ENCODE results near the gene TEK.

TEK gene

DNA sequence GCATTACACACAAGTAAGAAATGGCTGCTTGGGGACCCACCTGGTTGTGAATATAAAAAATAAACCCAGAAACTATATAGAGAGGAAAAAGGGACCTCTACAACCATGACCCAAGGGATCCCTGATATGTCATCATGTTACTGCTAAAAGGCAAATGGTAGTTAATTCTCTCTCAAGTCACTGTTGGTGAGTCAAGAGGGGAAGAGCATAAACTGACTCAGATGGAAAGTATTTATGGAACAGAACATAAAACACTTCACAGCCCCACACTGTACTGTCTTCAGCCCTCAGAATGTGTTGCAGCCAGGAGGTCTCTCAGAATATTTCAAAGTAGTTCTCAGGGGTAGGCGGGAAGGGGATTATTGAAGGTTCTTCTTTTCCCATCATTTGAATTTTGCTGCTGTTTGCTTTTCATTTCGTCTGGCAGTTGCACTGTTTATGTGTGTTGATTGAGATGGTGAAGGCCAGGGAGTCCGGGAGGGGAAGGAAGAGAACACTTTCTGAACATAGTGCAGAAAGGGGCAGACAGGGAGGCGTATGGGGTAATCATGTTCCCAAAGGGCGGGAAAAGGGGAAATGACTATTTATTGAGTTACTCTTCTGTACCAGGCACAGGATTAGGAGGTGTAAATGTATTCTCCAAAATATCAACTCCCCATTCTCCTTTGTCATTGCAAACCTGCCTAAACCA is 85.5 kb downstream of the TEK start:
- peaks cover 5% of the 10 kb centered on the region for H3K4me1 ChIP-seq (ENCODE audit: control insufficient read depth, insufficient read depth, low read length)
- no peak overlapping the region for H3K27ac ChIP-seq (ENCODE audit: low read length)
- H3K27me3 ChIP-seq (ENCODE audit: control insufficient read depth in 1 of 2, insufficient read depth in 2 of 2, low read length in 2 of 2): no peaks in the 10 kb centered on the region
- H3K36me3 ChIP-seq (ENCODE audit: control insufficient read depth in 2 of 2, insufficient read depth in 2 of 2, low read length in 2 of 2): no peaks in the 10 kb centered on the region
- no peak overlapping the region for H3K9ac ChIP-seq (ENCODE audit: low read length in 2 of 2)
- H3K9me3 ChIP-seq (ENCODE audit: control insufficient read depth in 2 of 2, low read length in 2 of 2): no peaks in the 10 kb centered on the region
- H3K4me3 ChIP-seq (ENCODE audit: low read length in 2 of 2): no peak overlapping the region

DNA sequence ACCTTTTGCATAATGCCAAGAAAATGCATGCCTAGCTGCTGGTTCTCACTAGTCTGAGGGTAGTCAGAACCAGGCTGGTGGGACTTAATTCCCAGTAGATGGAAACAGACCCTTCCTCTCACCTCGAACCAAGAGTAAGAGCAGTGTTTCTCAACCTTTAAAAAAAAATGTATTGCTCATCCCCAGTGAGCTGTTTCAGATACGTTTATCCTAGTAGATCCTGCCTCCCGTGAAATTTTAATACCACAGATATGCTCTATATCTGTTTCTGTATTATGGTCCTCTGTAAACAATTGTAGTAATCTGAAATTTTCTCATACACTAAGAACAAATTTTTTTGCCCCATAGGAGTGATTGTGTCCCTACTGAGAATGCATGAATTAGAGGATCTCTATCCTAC is 86.2 kb downstream of the TEK start:
- Histone ChIP-seq H3K27ac (ENCODE audit: low read length) (no peak overlapping the region), H3K4me3 (ENCODE audit: low read length in 2 of 2) (no peak overlapping the region), H3K4me1 (ENCODE audit: control insufficient read depth, insufficient read depth, low read length) (peaks cover 5% of the 10 kb centered on the region), H3K9ac (ENCODE audit: low read length in 2 of 2) (no peak overlapping the region), H3K9me3 (ENCODE audit: control insufficient read depth in 2 of 2, low read length in 2 of 2) (no peaks in the 10 kb centered on the region), H3K36me3 (ENCODE audit: control insufficient read depth in 2 of 2, insufficient read depth in 2 of 2, low read length in 2 of 2) (no peaks in the 10 kb centered on the region), H3K27me3 (ENCODE audit: control insufficient read depth in 1 of 2, insufficient read depth in 2 of 2, low read length in 2 of 2) (no peaks in the 10 kb centered on the region)

DNA sequence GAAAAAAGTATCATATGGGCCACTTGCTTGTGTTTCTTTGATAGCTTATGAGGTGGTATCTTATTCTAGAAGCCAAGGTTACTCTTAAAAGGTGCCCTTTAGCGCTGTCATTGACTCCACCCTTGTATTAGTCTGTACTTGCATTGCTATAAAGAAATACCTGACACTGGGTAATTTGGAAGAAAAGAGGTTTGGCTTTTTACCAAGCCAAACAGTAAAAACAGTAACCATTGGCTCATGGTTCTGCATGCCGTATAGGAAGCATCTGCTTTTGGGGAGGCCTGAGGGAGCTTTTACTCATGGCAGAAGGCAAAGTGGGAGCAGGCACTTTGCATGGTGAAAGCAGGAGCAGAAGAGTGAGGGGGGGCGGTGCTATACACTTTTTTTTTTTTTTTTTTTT is 87.4 kb downstream of the TEK start:
- Histone ChIP-seq H3K9ac (ENCODE audit: low read length in 2 of 2) (no peak overlapping the region), H3K36me3 (ENCODE audit: control insufficient read depth in 2 of 2, insufficient read depth in 2 of 2, low read length in 2 of 2) (no peaks in the 10 kb centered on the region), H3K27ac (ENCODE audit: low read length) (no peak overlapping the region), H3K9me3 (ENCODE audit: control insufficient read depth in 2 of 2, low read length in 2 of 2) (no peaks in the 10 kb centered on the region), H3K4me1 (ENCODE audit: control insufficient read depth, insufficient read depth, low read length) (peaks cover 5% of the 10 kb centered on the region), H3K27me3 (ENCODE audit: control insufficient read depth in 1 of 2, insufficient read depth in 2 of 2, low read length in 2 of 2) (no peaks in the 10 kb centered on the region), H3K4me3 (ENCODE audit: low read length in 2 of 2) (no peak overlapping the region)

DNA sequence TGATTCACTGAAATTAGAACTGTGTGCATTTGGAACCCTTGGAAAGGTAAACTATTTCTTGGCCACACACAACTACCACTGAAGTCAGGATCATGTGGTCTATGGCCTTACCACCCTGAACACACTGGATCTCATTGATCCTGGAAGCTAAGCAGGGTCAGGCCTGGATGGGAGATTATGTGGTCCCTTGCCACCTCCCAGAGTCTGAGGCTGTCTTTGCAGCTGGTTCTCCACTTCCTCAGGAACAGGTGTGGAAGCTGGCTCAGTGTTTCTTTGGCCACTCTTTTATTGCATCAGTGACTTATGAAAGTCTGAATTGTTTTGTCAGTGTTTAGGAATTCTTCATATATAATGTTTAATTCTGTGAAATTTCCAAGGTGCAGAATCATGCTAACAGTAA is 89.2 kb downstream of the TEK start:
- no peaks in the 10 kb centered on the region for H3K4me1 ChIP-seq (ENCODE audit: control insufficient read depth, insufficient read depth, low read length)
- H3K36me3 ChIP-seq (ENCODE audit: control insufficient read depth in 2 of 2, insufficient read depth in 2 of 2, low read length in 2 of 2): no peaks in the 10 kb centered on the region
- no peak overlapping the region for H3K27ac ChIP-seq (ENCODE audit: low read length)

DNA sequence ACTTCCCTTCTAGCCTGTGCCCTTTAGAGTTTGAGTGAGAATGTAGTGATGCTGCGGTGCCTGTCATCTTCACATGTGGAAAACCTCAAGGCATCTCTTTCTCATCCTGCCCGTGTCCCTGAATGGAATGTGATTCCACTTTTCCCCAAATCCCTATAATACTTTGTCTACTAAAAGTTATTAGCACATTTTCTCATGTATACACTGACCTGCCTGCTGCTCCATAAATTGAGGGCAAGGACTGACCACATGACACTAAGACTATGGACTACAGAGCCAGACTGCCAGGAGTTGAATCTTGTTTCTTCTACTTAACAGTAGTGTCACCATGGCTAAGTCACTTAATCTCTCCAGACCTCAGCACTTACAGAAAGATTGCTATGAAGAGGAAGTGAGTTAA is 93.0 kb downstream of the TEK start:
- no peak overlapping the region for H3K4me3 ChIP-seq (ENCODE audit: low read length in 2 of 2)
- H3K27me3 ChIP-seq (ENCODE audit: control insufficient read depth in 1 of 2, insufficient read depth in 2 of 2, low read length in 2 of 2): no peaks in the 10 kb centered on the region
- H3K27ac ChIP-seq (ENCODE audit: low read length): no peak overlapping the region
- no peaks in the 10 kb centered on the region for H3K4me1 ChIP-seq (ENCODE audit: control insufficient read depth, insufficient read depth, low read length)
- H3K9me3 ChIP-seq (ENCODE audit: control insufficient read depth in 2 of 2, low read length in 2 of 2): no peaks in the 10 kb centered on the region
- no peaks in the 10 kb centered on the region for H3K36me3 ChIP-seq (ENCODE audit: control insufficient read depth in 2 of 2, insufficient read depth in 2 of 2, low read length in 2 of 2)
- no peak overlapping the region for H3K9ac ChIP-seq (ENCODE audit: low read length in 2 of 2)

More for the DNA sequence above, 89.2 kb downstream of the TEK start:
- Histone ChIP-seq H3K4me3 (ENCODE audit: low read length in 2 of 2) (no peak overlapping the region), H3K27me3 (ENCODE audit: control insufficient read depth in 1 of 2, insufficient read depth in 2 of 2, low read length in 2 of 2) (no peaks in the 10 kb centered on the region), H3K9ac (ENCODE audit: low read length in 2 of 2) (no peak overlapping the region), H3K9me3 (ENCODE audit: control insufficient read depth in 2 of 2, low read length in 2 of 2) (no peaks in the 10 kb centered on the region)

DNA sequence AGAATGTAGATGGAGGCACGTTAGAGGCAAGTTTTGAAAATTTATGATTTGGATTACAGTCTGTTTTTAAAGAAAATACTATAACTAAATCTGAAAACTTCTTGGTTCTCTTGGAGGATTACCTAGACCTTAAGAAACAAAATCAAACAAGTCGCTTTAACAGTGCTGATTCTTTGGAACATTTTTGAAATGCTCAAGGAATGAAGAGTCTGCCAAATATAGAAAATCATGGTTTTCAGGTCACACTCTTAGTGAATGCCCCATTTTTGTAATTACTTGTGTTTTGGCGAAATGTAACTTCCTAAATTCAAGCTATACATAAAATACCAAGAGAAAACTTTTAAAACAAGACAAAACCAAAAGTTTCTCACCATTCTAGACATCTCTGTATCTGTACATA is 94.8 kb downstream of the TEK start:
- H3K27ac ChIP-seq (ENCODE audit: low read length): no peak overlapping the region
- no peaks in the 10 kb centered on the region for H3K36me3 ChIP-seq (ENCODE audit: control insufficient read depth in 2 of 2, insufficient read depth in 2 of 2, low read length in 2 of 2)
- H3K4me1 ChIP-seq (ENCODE audit: control insufficient read depth, insufficient read depth, low read length): no peaks in the 10 kb centered on the region
- no peak overlapping the region for H3K9ac ChIP-seq (ENCODE audit: low read length in 2 of 2)
- no peaks in the 10 kb centered on the region for H3K27me3 ChIP-seq (ENCODE audit: control insufficient read depth in 1 of 2, insufficient read depth in 2 of 2, low read length in 2 of 2)
- H3K9me3 ChIP-seq (ENCODE audit: control insufficient read depth in 2 of 2, low read length in 2 of 2): no peaks in the 10 kb centered on the region
- no peak overlapping the region for H3K4me3 ChIP-seq (ENCODE audit: low read length in 2 of 2)

DNA sequence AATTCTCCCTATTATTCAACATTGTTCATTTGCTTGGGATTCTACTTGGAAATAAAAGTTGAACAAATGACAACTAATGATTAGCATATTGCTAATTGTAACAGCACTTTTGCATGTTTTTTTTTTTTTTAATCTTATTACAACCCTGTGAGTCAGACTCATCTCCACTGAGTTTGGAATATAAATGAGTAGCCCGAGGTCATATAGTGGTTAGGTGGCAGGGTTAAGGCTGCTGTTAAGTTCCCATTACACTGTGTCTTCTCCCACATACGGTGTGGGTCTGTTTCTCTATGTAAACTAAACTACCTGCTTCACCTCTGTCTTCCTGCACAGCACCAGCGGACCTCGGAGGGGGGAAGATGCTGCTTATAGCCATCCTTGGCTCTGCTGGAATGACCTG is 95.6 kb downstream of the TEK start:
- Histone ChIP-seq H3K4me1 (ENCODE audit: control insufficient read depth, insufficient read depth, low read length) (no peaks in the 10 kb centered on the region), H3K27me3 (ENCODE audit: control insufficient read depth in 1 of 2, insufficient read depth in 2 of 2, low read length in 2 of 2) (no peaks in the 10 kb centered on the region), H3K36me3 (ENCODE audit: control insufficient read depth in 2 of 2, insufficient read depth in 2 of 2, low read length in 2 of 2) (no peaks in the 10 kb centered on the region), H3K27ac (ENCODE audit: low read length) (no peak overlapping the region), H3K9ac (ENCODE audit: low read length in 2 of 2) (no peak overlapping the region), H3K9me3 (ENCODE audit: control insufficient read depth in 2 of 2, low read length in 2 of 2) (no peaks in the 10 kb centered on the region), H3K4me3 (ENCODE audit: low read length in 2 of 2) (no peak overlapping the region)

DNA sequence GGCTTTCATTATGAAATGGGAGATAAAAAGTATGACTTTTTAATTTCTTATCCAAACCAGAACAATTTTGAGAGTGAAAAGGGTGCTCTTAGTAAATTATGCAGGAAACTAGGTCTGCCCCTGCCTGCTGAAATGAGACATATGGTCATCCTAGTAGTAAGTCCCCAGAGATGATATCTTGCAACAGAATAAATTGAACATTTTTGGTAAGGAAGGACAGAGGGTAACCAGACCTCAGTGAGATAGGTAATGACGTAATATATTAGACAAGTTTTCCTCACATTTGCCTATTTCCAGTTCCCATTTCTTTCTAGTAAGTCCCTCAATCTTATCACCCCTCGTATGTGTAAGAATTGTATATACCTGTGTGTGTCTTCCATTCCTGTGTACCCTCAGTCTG is 96.2 kb downstream of the TEK start:
- Histone ChIP-seq H3K27me3 (ENCODE audit: control insufficient read depth in 1 of 2, insufficient read depth in 2 of 2, low read length in 2 of 2) (no peaks in the 10 kb centered on the region), H3K27ac (ENCODE audit: low read length) (no peak overlapping the region), H3K4me1 (ENCODE audit: control insufficient read depth, insufficient read depth, low read length) (no peaks in the 10 kb centered on the region), H3K4me3 (ENCODE audit: low read length in 2 of 2) (no peak overlapping the region), H3K36me3 (ENCODE audit: control insufficient read depth in 2 of 2, insufficient read depth in 2 of 2, low read length in 2 of 2) (no peaks in the 10 kb centered on the region), H3K9ac (ENCODE audit: low read length in 2 of 2) (no peak overlapping the region), H3K9me3 (ENCODE audit: control insufficient read depth in 2 of 2, low read length in 2 of 2) (no peaks in the 10 kb centered on the region)

DNA sequence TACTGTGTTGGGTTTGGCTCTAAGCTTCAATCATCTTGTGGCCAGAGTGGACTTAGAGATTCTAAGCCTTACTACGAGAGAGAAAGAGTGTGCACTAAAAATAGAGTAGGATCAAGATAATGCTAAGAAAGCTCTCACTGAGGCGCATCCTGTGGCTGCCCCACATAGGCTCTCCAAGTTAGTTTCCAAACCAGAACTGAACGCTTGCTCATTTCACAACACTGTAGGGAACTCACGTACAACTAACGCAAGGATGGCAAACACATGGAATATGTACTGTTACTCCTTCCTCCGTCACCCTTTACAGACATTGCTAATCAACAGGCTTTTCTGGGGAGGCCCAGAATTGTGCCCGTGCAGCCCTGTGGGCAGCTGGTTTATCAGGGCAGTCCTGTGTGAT is 97.0 kb downstream of the TEK start:
- H3K27ac ChIP-seq (ENCODE audit: low read length): no peak overlapping the region
- no peak overlapping the region for H3K4me3 ChIP-seq (ENCODE audit: low read length in 2 of 2)
- H3K4me1 ChIP-seq (ENCODE audit: control insufficient read depth, insufficient read depth, low read length): no peaks in the 10 kb centered on the region
- no peaks in the 10 kb centered on the region for H3K36me3 ChIP-seq (ENCODE audit: control insufficient read depth in 2 of 2, insufficient read depth in 2 of 2, low read length in 2 of 2)
- H3K9ac ChIP-seq (ENCODE audit: low read length in 2 of 2): no peak overlapping the region
- H3K9me3 ChIP-seq (ENCODE audit: control insufficient read depth in 2 of 2, low read length in 2 of 2): no peaks in the 10 kb centered on the region
- no peaks in the 10 kb centered on the region for H3K27me3 ChIP-seq (ENCODE audit: control insufficient read depth in 1 of 2, insufficient read depth in 2 of 2, low read length in 2 of 2)

DNA sequence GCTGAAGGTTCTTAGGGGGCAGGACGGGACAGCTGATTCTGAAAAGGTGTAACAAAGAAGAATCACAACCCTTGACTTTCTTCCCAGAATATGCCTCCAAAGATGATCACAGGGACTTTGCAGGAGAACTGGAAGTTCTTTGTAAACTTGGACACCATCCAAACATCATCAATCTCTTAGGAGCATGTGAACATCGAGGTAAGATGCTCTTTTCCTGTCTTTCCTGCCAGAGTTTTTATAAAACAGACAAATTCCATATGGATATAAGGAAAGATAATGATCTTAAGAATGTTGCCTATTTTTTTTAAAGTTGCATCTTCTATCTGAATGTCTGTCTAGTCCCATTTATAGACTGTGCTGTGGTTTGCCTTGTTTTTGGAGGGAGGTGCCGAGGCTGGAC is 100.0 kb downstream of the TEK start:
- Histone ChIP-seq H3K9me3 (ENCODE audit: control insufficient read depth in 2 of 2, low read length in 2 of 2) (no peaks in the 10 kb centered on the region), H3K27ac (ENCODE audit: low read length) (no peak overlapping the region), H3K4me1 (ENCODE audit: control insufficient read depth, insufficient read depth, low read length) (no peaks in the 10 kb centered on the region)

DNA sequence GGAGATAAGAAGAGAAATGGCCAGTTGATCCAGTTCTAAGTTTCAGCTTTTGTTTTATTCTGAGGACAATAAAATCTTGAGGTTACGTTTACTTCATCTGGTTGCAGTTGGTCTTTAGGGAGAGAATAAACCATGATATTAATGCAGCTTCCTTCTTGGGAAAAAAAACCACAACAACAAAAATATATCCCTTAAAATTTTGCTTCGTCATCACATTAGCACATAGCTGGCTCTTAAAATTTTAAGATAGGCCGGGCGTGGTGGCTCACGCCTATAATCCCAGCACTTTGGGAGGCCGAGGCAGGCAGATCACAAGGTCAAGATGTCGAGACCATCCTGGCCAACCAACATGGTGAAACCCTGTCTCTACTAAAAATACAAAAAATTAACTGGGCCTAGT is 101.6 kb downstream of the TEK start:
- Histone ChIP-seq H3K4me1 (ENCODE audit: control insufficient read depth, insufficient read depth, low read length) (no peaks in the 10 kb centered on the region), H3K36me3 (ENCODE audit: control insufficient read depth in 2 of 2, insufficient read depth in 2 of 2, low read length in 2 of 2) (no peaks in the 10 kb centered on the region), H3K27me3 (ENCODE audit: control insufficient read depth in 1 of 2, insufficient read depth in 2 of 2, low read length in 2 of 2) (no peaks in the 10 kb centered on the region), H3K27ac (ENCODE audit: low read length) (no peak overlapping the region), H3K9me3 (ENCODE audit: control insufficient read depth in 2 of 2, low read length in 2 of 2) (no peaks in the 10 kb centered on the region), H3K9ac (ENCODE audit: low read length in 2 of 2) (no peak overlapping the region), H3K4me3 (ENCODE audit: low read length in 2 of 2) (no peak overlapping the region)

More for the DNA sequence above, 100.0 kb downstream of the TEK start:
- H3K4me3 ChIP-seq (ENCODE audit: low read length in 2 of 2): no peak overlapping the region
- H3K36me3 ChIP-seq (ENCODE audit: control insufficient read depth in 2 of 2, insufficient read depth in 2 of 2, low read length in 2 of 2): no peaks in the 10 kb centered on the region
- no peak overlapping the region for H3K9ac ChIP-seq (ENCODE audit: low read length in 2 of 2)
- no peaks in the 10 kb centered on the region for H3K27me3 ChIP-seq (ENCODE audit: control insufficient read depth in 1 of 2, insufficient read depth in 2 of 2, low read length in 2 of 2)
